DOHH2 (cell line): ENCODE measurements around the gene VSTM2B.

Experiments
- CTCF ChIP-seq: fragments of 200-600 bp; sonication (generic); IDR thresholded peaks from one replicate; pipeline ENCODE4 v1.5.1; 2014; ENCODE audit warnings: antibody characterized with exemption, mild to moderate bottlenecking, low read depth, low read length; ENCODE audit not compliant: poor library complexity, severe bottlenecking
- EZH2phosphoT487 ChIP-seq: fragments of 200-600 bp; sonication (generic); IDR thresholded peaks from 2 replicates; pipeline ENCODE4 v1.6.1; 2017; ENCODE audit warnings: borderline replicate concordance, mild to moderate bottlenecking, antibody characterized with exemption, low read length, moderate library complexity, mixed read lengths

GRCh38 chr19:29519146-29519545, 6.6 kb upstream of the VSTM2B start:
- no peak for TF ChIP-seq CTCF
- no peak for TF ChIP-seq EZH2phosphoT487
